Mesodermal cell (in vitro differentiated cells): ENCODE results near the gene PUS7.
"Not testable (repeated sequence)": the region's sequence is repeated elsewhere in the genome, so short reads cannot be mapped to it uniquely, and the experiment has no call there.

Source experiments
- H3K27ac ChIP-seq: 2 replicates; pipeline ENCODE4 v1.7.0; 2013; ENCODE audit warnings: mild to moderate bottlenecking, low read depth, low read length, moderate library complexity; ENCODE audit not compliant: severe bottlenecking
- H3K36me3 ChIP-seq: 2 replicates; pipeline ENCODE4 v1.7.1; 2013; ENCODE audit warnings: mild to moderate bottlenecking, low read length, moderate library complexity; ENCODE audit not compliant: control insufficient read depth, insufficient read depth
- H3K4me1 ChIP-seq: one replicate; pipeline ENCODE4 v1.7.1; 2013; ENCODE audit warnings: mild to moderate bottlenecking, low read length; ENCODE audit not compliant: insufficient read depth, control insufficient read depth, poor library complexity, severe bottlenecking
- H3K4me3 ChIP-seq: 2 replicates; pipeline ENCODE4 v1.7.0; 2013; ENCODE audit warnings: low read length, control low read depth, mild to moderate bottlenecking; ENCODE audit not compliant: insufficient read depth, poor library complexity, severe bottlenecking; ENCODE audit errors: extremely low read depth
- H3K9me3 ChIP-seq: 2 replicates; pipeline ENCODE4 v1.7.1; 2013; ENCODE audit warnings: mild to moderate bottlenecking, low read length, moderate library complexity; ENCODE audit not compliant: control insufficient read depth
- whole genome bisulfite sequencing, 2 experiments: methylation state at CpG; one replicate each; pipeline ENCODE4 v1.1.5; 2013; ENCODE audit warnings: missing lambda C conversion rate in 2 of 2; ENCODE audit not compliant: insufficient coverage in 2 of 2; 5-methylcytosine and 5-hydroxymethylcytosine counted together

PUS7 gene

GRCh38 chr7:105473163-105473562 is 48.9 kb downstream of the PUS7 start:
- Histone ChIP-seq H3K27ac (no peak overlapping the region), H3K36me3 (peaks cover 60% of the 10 kb centered on the region), H3K4me3 (no peak overlapping the region), H3K9me3 (no peaks in the 10 kb centered on the region), H3K4me1 (no peaks in the 10 kb centered on the region)
- WGBS, 2 experiments, result 75 to 93% methylated on average over 1 to 3 of the region's 4 CpGs

GRCh38 chr7:105470846-105471245 is 51.2 kb downstream of the PUS7 start:
- H3K36me3 ChIP-seq, result peaks cover 53% of the 10 kb centered on the region
- no CpG with 5 or more reads among the region's 4 CpGs for WGBS, 2 experiments
- H3K4me3 ChIP-seq, result no peak overlapping the region
- peaks cover 4% of the 10 kb centered on the region for H3K4me1 ChIP-seq
- H3K27ac ChIP-seq, result no peak overlapping the region
- no peaks in the 10 kb centered on the region for H3K9me3 ChIP-seq

GRCh38 chr7:105470090-105470489 is 52.0 kb downstream of the PUS7 start:
- Histone ChIP-seq H3K4me1 (peaks cover 4% of the 10 kb centered on the region), H3K36me3 (peaks cover 54% of the 10 kb centered on the region), H3K27ac (no peak overlapping the region), H3K9me3 (no peaks in the 10 kb centered on the region), H3K4me3 (no peak overlapping the region)
- WGBS, 2 experiments, result 96 to 100% methylated on average over 3 of the region's 3 CpGs

- H3K36me3 ChIP-seq, result peaks cover 84% of the 10 kb centered on the region
- WGBS, 2 experiments, result 97 to 100% methylated on average over 3 of the region's 3 CpGs
- H3K27ac ChIP-seq, result no peak overlapping the region
- H3K4me1 ChIP-seq, result peaks cover 4% of the 10 kb centered on the region
- no peak overlapping the region for H3K4me3 ChIP-seq
- no peaks in the 10 kb centered on the region for H3K9me3 ChIP-seq
Measured at GRCh38 chr7:105462765-105463420, 59.2 kb downstream of the PUS7 start.

- WGBS, 2 experiments, result 80 to 100% methylated on average over 1 to 2 of the region's 2 CpGs
- peaks cover 85% of the 10 kb centered on the region for H3K36me3 ChIP-seq
- H3K9me3 ChIP-seq, result no peaks in the 10 kb centered on the region
- H3K4me3 ChIP-seq, result no peak overlapping the region
- H3K4me1 ChIP-seq, result no peaks in the 10 kb centered on the region
- H3K27ac ChIP-seq, result no peak overlapping the region
Measured at GRCh38 chr7:105461518-105461917, 60.6 kb downstream of the PUS7 start.

- WGBS, 2 experiments, result 94 to 100% methylated on average over 4 to 7 of the region's 8 CpGs
- peaks cover 53% of the 10 kb centered on the region for H3K36me3 ChIP-seq
- H3K9me3 ChIP-seq, result no peaks in the 10 kb centered on the region
- H3K4me1 ChIP-seq, result no peaks in the 10 kb centered on the region
- no peak overlapping the region for H3K27ac ChIP-seq
- H3K4me3 ChIP-seq, result no peak overlapping the region
Measured at GRCh38 chr7:105457619-105458225, 64.3 kb downstream of the PUS7 start.

- WGBS, 2 experiments, result 100% methylated on average over 1 of the region's 2 CpGs
- Histone ChIP-seq H3K27ac (no peak overlapping the region), H3K9me3 (no peaks in the 10 kb centered on the region), H3K36me3 (peaks cover 28% of the 10 kb centered on the region), H3K4me3 (no peak overlapping the region), H3K4me1 (no peaks in the 10 kb centered on the region)
Measured at GRCh38 chr7:105454921-105455320, 67.2 kb downstream of the PUS7 start.

- Histone ChIP-seq H3K4me1 (no peaks in the 10 kb centered on the region), H3K9me3 (no peaks in the 10 kb centered on the region), H3K27ac (no peak overlapping the region), H3K4me3 (no peak overlapping the region), H3K36me3 (peaks cover 24% of the 10 kb centered on the region)
- WGBS, 2 experiments, result 100% methylated on average over 1 of the region's 3 CpGs
Measured at GRCh38 chr7:105454095-105454747, 67.8 kb downstream of the PUS7 start.

- H3K9me3 ChIP-seq, result no peaks in the 10 kb centered on the region
- 60 to 93% methylated on average over 1 to 2 of the region's 2 CpGs for WGBS, 2 experiments
- no peak overlapping the region for H3K4me3 ChIP-seq
- H3K27ac ChIP-seq, result no peak overlapping the region
- H3K4me1 ChIP-seq, result no peaks in the 10 kb centered on the region
- H3K36me3 ChIP-seq, result peaks cover 6% of the 10 kb centered on the region
Measured at GRCh38 chr7:105452085-105452484, 70.0 kb downstream of the PUS7 start.

- not testable (repeated sequence) for H3K4me1 ChIP-seq, H3K4me3 ChIP-seq, H3K9me3 ChIP-seq, H3K36me3 ChIP-seq, H3K27ac ChIP-seq
- WGBS, 2 experiments, result no CpG with 5 or more reads among the region's 5 CpGs
Measured at GRCh38 chr7:105450870-105451269, 71.2 kb downstream of the PUS7 start.
